ENCODE data around the gene RTTN.

DNA sequence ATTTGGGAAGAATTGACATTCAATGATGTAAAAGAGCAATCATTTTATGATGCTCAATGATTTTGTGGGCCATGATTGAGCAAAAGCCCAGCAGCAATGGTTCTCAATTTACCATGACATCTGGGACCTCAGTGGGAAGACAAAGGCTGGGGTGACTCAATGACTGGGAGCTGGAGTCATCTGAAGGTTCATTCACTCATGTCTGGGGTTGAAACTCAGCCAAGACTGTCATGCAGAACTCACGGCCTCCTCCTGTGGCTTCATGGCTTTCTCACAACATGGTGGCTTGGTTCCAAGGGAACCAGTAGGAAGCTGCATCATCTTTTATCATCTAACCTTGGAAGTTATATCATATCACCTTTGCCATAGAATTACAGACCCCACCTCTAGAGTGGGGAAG lies 212.7 kb downstream of the RTTN start:
- TF ChIP-seq, protein P1, sequence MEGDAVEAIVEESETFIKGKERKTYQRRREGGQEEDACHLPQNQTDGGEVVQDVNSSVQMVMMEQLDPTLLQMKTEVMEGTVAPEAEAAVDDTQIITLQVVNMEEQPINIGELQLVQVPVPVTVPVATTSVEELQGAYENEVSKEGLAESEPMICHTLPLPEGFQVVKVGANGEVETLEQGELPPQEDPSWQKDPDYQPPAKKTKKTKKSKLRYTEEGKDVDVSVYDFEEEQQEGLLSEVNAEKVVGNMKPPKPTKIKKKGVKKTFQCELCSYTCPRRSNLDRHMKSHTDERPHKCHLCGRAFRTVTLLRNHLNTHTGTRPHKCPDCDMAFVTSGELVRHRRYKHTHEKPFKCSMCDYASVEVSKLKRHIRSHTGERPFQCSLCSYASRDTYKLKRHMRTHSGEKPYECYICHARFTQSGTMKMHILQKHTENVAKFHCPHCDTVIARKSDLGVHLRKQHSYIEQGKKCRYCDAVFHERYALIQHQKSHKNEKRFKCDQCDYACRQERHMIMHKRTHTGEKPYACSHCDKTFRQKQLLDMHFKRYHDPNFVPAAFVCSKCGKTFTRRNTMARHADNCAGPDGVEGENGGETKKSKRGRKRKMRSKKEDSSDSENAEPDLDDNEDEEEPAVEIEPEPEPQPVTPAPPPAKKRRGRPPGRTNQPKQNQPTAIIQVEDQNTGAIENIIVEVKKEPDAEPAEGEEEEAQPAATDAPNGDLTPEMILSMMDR (IDR thresholded peaks at IDR 0.05) = no peak
- no peak for TF ChIP-seq POLR2A (IDR thresholded peaks at IDR 0.05)
